HG02938 (cell line): ENCODE measurements around the gene AJM1.

Experiments
- ATAC-seq: cut with Tn5 transposase; IDR thresholded peaks from one replicate; pipeline ENCODE4 v1.9.1; 2021; ENCODE audit warnings: mild to moderate bottlenecking, moderate library complexity; ENCODE audit not compliant: unreplicated experiment

The AJM1 gene

GRCh38 chr9:136853596-136854112 lies 11.4 kb downstream of the AJM1 start:
- ATAC-seq = no peak

- no peak for ATAC-seq
These were observed 12.0 kb downstream of the AJM1 start for GRCh38 chr9:136854113-136854841.

- ATAC-seq = no peak
These were observed 12.7 kb downstream of the AJM1 start for GRCh38 chr9:136854842-136855460.

- no peak for ATAC-seq
These were observed 13.3 kb downstream of the AJM1 start for GRCh38 chr9:136855461-136856078.

- ATAC-seq = no peak
These were observed 13.8 kb downstream of the AJM1 start for GRCh38 chr9:136856079-136856476.

- ATAC-seq = no peak
These were observed 14.4 kb downstream of the AJM1 start for GRCh38 chr9:136856541-136857141.

- ATAC-seq = no peak
These were observed 14.9 kb downstream of the AJM1 start for GRCh38 chr9:136857166-136857565.

GRCh38 chr9:136857581-136858412 lies 15.5 kb downstream of the AJM1 start:
- no peak for ATAC-seq

- no peak for ATAC-seq
These were observed 16.2 kb downstream of the AJM1 start for GRCh38 chr9:136858452-136858843.

GRCh38 chr9:136858844-136859757 lies 16.8 kb downstream of the AJM1 start:
- ATAC-seq = no peak

- ATAC-seq = no peak
These were observed 18.3 kb downstream of the AJM1 start for GRCh38 chr9:136860529-136860928.

GRCh38 chr9:136860933-136861873 lies 18.9 kb downstream of the AJM1 start:
- no peak for ATAC-seq

GRCh38 chr9:136861874-136862457 lies 19.7 kb downstream of the AJM1 start:
- no peak for ATAC-seq

GRCh38 chr9:136862849-136863622 lies 20.8 kb downstream of the AJM1 start:
- no peak for ATAC-seq

- no peak for ATAC-seq
These were observed 21.5 kb downstream of the AJM1 start for GRCh38 chr9:136863623-136864273.

GRCh38 chr9:136865041-136865767 lies 22.9 kb downstream of the AJM1 start:
- no peak for ATAC-seq
